Loucy (cell line): ENCODE results near the gene OSBPL1A.

Experiments
- H2AFZ ChIP-seq: fragments of 200-600 bp; sonication (generic); 2 replicates; pipeline ENCODE4 v1.6.0; 2016; ENCODE audit warnings: antibody characterized with exemption, mild to moderate bottlenecking, low read length, moderate library complexity
- H3F3A ChIP-seq: fragments of 200-600 bp; 2 replicates; pipeline ENCODE4 v1.6.0; 2016; ENCODE audit warnings: antibody characterized with exemption, low read depth, mild to moderate bottlenecking
- H3K27me3 ChIP-seq: fragments of 200-600 bp; sonication (generic); 2 replicates; pipeline ENCODE4 v1.6.1; 2014; ENCODE audit warnings: low read length, mild to moderate bottlenecking; ENCODE audit not compliant: insufficient read depth, poor library complexity, severe bottlenecking
- H3K36me3 ChIP-seq: fragments of 200-600 bp; sonication (generic); 2 replicates; pipeline ENCODE4 v1.6.1; 2016; ENCODE audit warnings: low read length; ENCODE audit not compliant: insufficient read depth
- H3K4me1 ChIP-seq: fragments of 200-600 bp; sonication (generic); 2 replicates; pipeline ENCODE4 v1.5.1; 2014; ENCODE audit warnings: low read length, mild to moderate bottlenecking; ENCODE audit not compliant: insufficient read depth, poor library complexity, severe bottlenecking
- H3K4me2 ChIP-seq: fragments of 200-600 bp; sonication (generic); 2 replicates; pipeline ENCODE4 v1.6.0; 2014; ENCODE audit warnings: antibody characterized with exemption, low read length, low read depth, mild to moderate bottlenecking; ENCODE audit not compliant: poor library complexity, severe bottlenecking
- H3K4me3 ChIP-seq: fragments of 200-600 bp; sonication (generic); 2 replicates; pipeline ENCODE4 v1.5.1; 2014; ENCODE audit warnings: low read length, mild to moderate bottlenecking, mixed read lengths; ENCODE audit not compliant: poor library complexity, severe bottlenecking
- H3K79me2 ChIP-seq: fragments of 200-600 bp; sonication (generic); 2 replicates; pipeline ENCODE4 v1.6.1; 2014; ENCODE audit warnings: low read length; ENCODE audit not compliant: insufficient read depth
- H3K9ac ChIP-seq: fragments of 200-600 bp; sonication (generic); 2 replicates; pipeline ENCODE4 v1.6.0; 2014; ENCODE audit warnings: mild to moderate bottlenecking, low read depth, low read length, moderate library complexity; ENCODE audit not compliant: poor library complexity, severe bottlenecking
- H3K9me2 ChIP-seq: fragments of 200-600 bp; sonication (generic); replicated peaks from 2 replicates; pipeline ENCODE4 v1.6.1; 2016; ENCODE audit warnings: low read depth, low read length, mixed read lengths
- H3K9me3 ChIP-seq: fragments of 200-600 bp; sonication (generic); 2 replicates; pipeline ENCODE4 v1.6.1; 2014; ENCODE audit warnings: mild to moderate bottlenecking, antibody characterized with exemption, low read length, low read depth; ENCODE audit not compliant: insufficient read depth
- H4K20me1 ChIP-seq: fragments of 200-600 bp; sonication (generic); 2 replicates; pipeline ENCODE4 v1.6.0; 2014; ENCODE audit warnings: antibody characterized with exemption, low read length, mild to moderate bottlenecking; ENCODE audit not compliant: insufficient read depth, poor library complexity, severe bottlenecking
- EZH2phosphoT487 ChIP-seq: fragments of 200-600 bp; IDR thresholded peaks from 2 replicates; pipeline ENCODE4 v1.6.1; 2018; ENCODE audit warnings: antibody characterized with exemption, mild to moderate bottlenecking, moderate library complexity, borderline replicate concordance
- TF ChIP-seq, protein P1 (sequence below): fragments of 200-600 bp; sonication (generic); conservative IDR thresholded peaks from 2 replicates; pipeline ENCODE4 v1.5.1; 2014; ENCODE audit warnings: mild to moderate bottlenecking, antibody characterized with exemption, low read length

OSBPL1A gene

DNA sequence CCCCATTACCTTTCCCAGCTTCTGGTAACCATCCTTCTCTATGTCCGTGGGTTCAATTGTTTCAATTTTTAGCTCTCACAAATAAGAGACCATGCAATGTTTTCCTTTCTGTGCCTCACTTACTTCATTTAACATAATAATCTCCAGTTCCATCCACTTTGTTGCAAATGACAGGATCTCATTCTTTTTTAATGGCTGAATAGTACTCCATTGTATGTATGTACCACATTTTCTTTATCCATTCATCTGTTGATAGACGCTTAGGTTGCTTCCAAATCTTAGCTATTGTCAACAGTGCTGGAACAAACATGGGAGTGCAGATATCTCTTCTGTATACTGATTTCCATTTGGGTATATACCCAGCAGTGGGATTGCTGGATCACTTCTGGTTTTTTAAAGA is 256.9 kb downstream of the OSBPL1A start:
- Histone ChIP-seq H3K79me2 (no peaks in the 10 kb centered on the region), H3K36me3 (no peaks in the 10 kb centered on the region), H3K4me1 (no peaks in the 10 kb centered on the region), H3K9me3 (no peaks in the 10 kb centered on the region), H3K4me3 (no peak overlapping the region), H3K9ac (no peak overlapping the region), H3F3A (no peaks in the 10 kb centered on the region), H3K4me2 (no peak overlapping the region), H3K27me3 (no peaks in the 10 kb centered on the region), H2AFZ (no peak overlapping the region), H4K20me1 (no peaks in the 10 kb centered on the region), H3K9me2 (no peaks in the 10 kb centered on the region)
- no peak for TF ChIP-seq EZH2phosphoT487
- TF ChIP-seq, protein P1, sequence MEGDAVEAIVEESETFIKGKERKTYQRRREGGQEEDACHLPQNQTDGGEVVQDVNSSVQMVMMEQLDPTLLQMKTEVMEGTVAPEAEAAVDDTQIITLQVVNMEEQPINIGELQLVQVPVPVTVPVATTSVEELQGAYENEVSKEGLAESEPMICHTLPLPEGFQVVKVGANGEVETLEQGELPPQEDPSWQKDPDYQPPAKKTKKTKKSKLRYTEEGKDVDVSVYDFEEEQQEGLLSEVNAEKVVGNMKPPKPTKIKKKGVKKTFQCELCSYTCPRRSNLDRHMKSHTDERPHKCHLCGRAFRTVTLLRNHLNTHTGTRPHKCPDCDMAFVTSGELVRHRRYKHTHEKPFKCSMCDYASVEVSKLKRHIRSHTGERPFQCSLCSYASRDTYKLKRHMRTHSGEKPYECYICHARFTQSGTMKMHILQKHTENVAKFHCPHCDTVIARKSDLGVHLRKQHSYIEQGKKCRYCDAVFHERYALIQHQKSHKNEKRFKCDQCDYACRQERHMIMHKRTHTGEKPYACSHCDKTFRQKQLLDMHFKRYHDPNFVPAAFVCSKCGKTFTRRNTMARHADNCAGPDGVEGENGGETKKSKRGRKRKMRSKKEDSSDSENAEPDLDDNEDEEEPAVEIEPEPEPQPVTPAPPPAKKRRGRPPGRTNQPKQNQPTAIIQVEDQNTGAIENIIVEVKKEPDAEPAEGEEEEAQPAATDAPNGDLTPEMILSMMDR: no peak

DNA sequence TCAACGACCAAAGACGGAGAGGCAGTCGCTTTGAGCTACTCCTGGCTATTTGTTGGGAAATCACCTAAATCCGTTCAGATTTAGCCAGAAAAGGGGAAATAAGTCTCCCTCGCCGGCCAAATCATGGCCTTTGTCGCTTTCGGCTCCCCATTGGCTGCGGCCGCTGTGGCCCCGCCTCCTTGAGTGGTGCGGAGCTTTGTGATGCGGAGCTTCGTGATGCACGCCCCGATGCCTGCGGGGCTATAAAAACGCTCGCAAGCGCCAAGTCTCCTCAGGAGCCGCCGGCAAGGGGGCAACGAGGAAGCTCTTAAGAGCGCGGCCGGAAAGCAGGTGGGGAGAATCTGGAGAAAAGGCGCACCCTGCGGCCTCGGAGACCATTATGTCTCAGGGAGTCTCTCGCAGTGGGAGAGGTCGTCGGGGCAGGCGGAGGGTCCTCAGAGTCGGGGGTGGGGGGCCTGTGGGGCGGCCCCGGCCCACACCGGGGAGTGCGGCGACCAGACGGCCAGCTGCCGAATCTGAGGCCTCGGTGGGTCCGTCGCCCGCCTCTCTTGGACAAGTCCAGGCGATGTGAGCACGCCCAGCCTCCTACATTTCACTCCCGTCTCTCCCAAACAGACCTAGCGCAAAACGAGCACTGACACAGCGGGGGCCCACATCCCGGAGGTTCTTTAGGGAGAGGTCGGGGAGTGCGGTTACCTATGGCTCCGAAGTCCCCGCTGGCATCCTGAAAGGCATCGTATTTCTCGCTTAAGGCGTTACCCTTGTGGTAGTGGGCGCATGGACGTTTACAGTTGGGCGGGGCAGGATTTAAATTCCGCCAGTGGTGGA is 258.6 kb downstream of the OSBPL1A start, which contains the start of gene CABYR:
CABYR (plus strand) TSS at position 274 of the 828 bp plus-strand sequence. CDS start 4,053 bp downstream, outside the sequence.
- Histone ChIP-seq H3K4me2 (no peak within 1 kb of the TSS), H3K36me3 (no peaks in the 10 kb centered on the region), H3K79me2 (no peaks in the 10 kb centered on the region), H3K9ac (no peak within 1 kb of the TSS), H3K9me3 (no peaks in the 10 kb centered on the region), H2AFZ (no peak within 1 kb of the TSS), H3K9me2 (no peaks in the 10 kb centered on the region), H3F3A (no peaks in the 10 kb centered on the region), H3K27me3 (no peaks in the 10 kb centered on the region), H3K4me1 (no peaks in the 10 kb centered on the region), H4K20me1 (no peaks in the 10 kb centered on the region), H3K4me3 (no peak within 1 kb of the TSS)
- TF ChIP-seq, protein P1: no peak
- no peak for TF ChIP-seq EZH2phosphoT487

DNA sequence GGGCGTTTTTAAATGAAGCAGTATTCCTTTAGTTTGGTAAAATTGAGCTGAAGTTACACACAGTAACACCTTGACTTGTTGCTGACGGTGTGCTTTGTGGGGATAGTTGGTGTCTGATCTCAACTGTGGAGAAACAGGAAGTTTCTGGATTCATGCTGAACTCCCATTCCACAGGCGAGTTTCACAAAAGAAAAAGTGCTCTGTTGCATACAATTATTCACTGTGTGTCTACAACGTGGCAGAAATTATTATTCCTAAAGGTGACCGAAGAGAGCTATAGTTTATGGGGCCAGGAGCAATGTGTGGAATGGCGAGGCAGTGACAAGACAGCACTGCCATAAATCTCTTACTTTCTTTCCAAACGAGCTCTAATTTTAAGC is 259.2 kb downstream of the OSBPL1A start:
- H2AFZ ChIP-seq: no peak overlapping the region
- no peaks in the 10 kb centered on the region for H3F3A ChIP-seq
- no peaks in the 10 kb centered on the region for H3K9me2 ChIP-seq
- H4K20me1 ChIP-seq: no peaks in the 10 kb centered on the region
- no peak overlapping the region for H3K9ac ChIP-seq
- no peaks in the 10 kb centered on the region; the same call in 1 of the 2 replicates for H3K36me3 ChIP-seq
- TF ChIP-seq, protein P1: no peak
- TF ChIP-seq EZH2phosphoT487: no peak
- H3K4me3 ChIP-seq: no peak overlapping the region
- no peaks in the 10 kb centered on the region for H3K79me2 ChIP-seq
- no peak overlapping the region for H3K4me2 ChIP-seq
- H3K9me3 ChIP-seq: no peaks in the 10 kb centered on the region
- no peaks in the 10 kb centered on the region for H3K4me1 ChIP-seq
- no peaks in the 10 kb centered on the region for H3K27me3 ChIP-seq
